KBM-7 (cell line): ENCODE results near the gene STAU1.
"Not testable (repeated sequence)": the region's sequence is repeated elsewhere in the genome, so short reads cannot be mapped to it uniquely, and the experiment has no call there.

Source experiments
- DNase-seq: peaks from one replicate; pipeline ENCODE4 v3.0.0-alpha.2; 2015
- in situ Hi-C: fragments of 300-500 bp; cut with MboI; formaldehyde crosslinking; loops from 2 replicates; pipeline ENCODE4 v1.14.3; 2020; ENCODE audit warnings: low sequenced_read_pairs, low pct_unique_long_range_greater_than_20kb, mixed read lengths

Gene STAU1

DNA sequence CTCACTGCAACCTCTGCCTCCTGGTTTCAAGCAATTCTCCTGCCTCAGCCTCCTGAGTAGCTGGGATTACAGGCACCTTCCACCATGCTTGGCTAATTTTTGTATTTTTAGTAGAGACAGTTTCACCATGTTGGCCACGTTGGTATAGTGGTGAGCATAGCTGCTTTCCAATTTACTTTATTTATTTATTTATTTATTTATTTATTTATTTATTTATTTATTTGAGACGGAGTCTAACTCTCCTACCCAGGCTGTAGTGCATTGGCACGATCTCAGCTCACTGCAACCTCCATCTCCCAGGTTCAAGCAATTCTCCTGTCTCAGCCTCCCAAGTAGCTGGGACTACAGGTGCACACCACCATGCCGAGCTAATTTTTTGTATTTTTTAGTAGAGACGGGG is 87.8 kb downstream of the STAU1 start:
- DNase-seq, result not testable (repeated sequence)
- in situ Hi-C loops, result loop anchor here (10.0 kb wide), 1 partner anchor 65 kb away; no protein-coding TSS in a partner anchor

DNA sequence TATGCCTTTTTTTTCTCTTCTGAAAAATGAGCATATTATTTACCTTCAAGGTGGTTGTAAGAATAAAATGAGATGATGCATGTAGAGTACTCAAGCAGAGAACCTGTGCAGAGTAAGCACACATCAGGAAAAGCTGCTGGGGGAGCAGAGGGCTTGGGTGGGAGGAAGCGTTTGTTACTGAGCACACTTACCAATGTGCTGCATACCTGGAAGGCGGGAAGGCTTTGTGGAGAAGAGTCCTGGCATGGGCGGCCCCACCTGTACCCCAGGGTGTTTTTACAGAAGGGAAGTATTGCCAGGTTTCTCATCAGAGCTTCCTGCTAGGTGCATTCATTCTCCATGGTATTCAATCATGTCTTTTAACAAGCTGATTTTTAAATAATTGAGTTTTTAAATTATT is 89.1 kb downstream of the STAU1 start:
- in situ Hi-C loops, result no loop called here

DNA sequence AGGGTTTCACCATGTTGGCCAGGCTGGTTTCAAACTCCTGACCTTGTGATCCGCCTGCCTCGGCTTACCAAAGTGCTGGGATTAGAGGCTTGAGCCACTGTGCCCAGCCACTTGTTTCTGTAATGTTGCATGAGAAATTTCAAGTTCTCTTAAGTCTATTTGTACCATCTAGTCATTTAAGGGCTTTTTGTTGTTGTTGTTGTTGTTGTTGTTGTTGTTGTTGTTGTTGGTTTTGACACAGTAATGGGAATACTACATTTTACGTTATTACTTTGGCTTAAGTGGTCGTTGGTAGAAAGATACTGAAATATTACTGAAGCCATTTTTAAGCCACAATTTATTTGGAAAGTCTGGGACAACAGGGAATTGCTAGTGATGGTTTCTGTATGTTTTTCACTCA is 90.0 kb downstream of the STAU1 start:
- in situ Hi-C loops, result no loop called here
- DNase-seq, result no peak

More for the DNA sequence above, 89.1 kb downstream of the STAU1 start:
- DNase-seq, result no peak

DNA sequence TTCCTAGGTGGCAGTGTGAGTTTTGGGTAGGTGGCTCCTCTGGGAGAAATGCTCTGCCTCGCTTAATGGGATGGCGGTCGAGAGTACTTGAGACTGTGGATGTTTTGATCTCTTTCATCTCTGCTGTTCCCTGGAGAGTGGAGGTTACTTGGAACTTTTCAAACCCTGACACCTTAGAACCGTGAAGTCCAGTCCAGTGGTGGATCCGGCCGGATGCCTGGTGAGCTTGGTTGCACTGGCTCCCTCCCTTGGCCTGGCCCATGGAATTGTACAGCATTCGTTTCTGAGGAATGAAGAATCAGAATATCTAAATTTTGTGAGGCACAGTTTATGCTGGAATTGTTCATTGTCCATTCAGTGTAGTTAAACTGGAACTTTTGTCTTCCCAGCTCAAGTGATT is 91.0 kb downstream of the STAU1 start:
- in situ Hi-C loops, result no loop called here
- DNase-seq, result no peak

DNA sequence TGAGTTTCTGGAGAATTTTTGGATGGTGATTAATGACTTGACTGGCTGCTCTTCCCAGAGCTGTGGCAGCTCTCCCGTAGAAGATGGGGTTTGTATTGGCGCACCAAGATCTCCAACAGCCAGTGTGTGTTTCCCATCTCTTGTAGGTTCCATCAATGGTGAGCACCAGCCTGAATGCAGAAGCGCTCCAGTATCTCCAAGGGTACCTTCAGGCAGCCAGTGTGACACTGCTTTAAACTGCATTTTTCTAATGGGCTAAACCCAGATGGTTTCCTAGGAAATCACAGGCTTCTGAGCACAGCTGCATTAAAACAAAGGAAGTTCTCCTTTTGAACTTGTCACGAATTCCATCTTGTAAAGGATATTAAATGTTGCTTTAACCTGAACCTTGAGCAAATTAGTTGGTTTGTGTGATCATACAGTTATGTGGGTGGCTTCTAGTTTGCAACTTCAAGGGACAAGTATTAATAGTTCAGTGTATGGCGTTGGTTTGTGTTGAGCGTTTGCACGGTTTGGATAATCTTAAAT is 91.9 kb downstream of the STAU1 start:
- DNase-seq, result no peak

DNA sequence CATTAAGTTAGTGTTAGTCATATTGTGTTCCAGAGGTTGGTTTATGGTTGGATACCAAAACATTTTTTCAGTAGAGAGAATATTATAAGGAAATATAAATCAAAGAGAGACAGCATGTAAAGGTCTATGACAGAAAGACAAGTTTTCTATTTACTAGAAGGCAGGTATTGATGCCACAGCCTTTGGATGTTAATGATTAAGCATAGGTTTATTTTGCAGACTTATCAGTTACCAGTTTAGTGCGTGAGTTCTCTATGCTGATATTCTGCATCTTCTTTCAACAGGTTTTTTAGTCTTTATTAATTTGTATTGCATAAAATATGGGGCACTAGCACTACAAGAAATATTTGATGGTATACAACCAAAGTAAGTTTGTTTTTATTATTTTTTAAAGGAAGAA is 96.4 kb downstream of the STAU1 start:
- no peak for DNase-seq
- in situ Hi-C loops, result no loop called here

More for the DNA sequence above, 91.9 kb downstream of the STAU1 start:
- in situ Hi-C loops, result no loop called here

DNA sequence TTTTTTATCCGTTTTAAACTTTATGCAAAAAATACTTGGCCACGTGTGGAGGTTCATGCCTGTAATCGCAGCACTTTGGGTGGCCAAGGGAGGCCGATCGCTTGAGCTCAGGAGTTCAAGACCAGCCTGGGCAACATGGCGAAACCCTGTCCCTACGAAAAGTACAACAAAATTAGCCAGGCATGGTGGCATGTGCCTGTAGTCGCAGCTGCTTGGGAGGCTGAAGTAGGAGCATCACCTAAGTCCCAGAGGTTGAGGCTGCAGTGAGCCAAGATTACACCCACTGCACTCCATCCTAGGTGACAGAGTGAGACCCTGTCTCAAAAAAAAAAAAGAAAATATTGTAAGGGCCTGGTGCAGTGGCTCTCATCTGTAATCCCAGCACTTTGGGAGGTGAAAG is 97.0 kb downstream of the STAU1 start:
- in situ Hi-C loops, result no loop called here

DNA sequence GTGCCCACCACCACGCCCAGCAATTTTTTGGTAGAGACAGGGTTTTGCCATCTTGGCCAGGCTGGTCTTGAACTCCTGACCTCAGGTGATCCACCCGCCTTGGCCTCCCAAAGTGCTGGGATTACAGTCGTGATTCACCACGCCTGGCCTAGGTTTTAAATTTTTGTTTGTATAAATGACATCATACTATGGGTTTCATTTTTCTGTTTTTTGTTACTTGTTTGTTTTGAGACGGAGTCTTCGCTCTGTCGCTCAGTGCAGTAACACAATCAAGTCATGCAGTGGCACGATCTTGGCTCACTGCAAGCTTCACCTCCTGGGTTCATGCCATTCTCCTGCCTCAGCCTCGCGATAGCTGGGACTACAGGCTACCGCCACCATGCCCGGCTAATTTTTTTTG is 105.8 kb downstream of the STAU1 start:
- in situ Hi-C loops, DNase-seq: not testable (repeated sequence)

More for the DNA sequence above, 97.0 kb downstream of the STAU1 start:
- no peak for DNase-seq

DNA sequence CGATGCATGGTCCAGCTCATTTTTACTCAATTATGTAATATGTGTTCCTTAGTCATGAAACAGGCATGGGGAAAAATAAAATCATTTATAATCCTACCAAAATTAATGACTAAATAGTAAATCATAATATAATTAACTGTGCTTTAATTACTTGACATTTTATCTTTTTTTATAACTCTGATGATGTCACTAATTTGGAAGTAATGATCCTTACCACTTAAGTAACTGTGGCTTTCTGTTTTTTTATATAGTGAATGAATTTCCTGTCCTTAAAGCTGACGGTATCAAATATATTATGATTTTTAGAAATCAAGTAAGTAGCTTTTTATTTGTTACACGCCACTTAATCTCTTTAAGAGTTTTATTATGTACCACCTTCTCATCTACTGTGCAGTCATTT is 109.8 kb downstream of the STAU1 start:
- in situ Hi-C loops, result no loop called here
- no peak for DNase-seq

DNA sequence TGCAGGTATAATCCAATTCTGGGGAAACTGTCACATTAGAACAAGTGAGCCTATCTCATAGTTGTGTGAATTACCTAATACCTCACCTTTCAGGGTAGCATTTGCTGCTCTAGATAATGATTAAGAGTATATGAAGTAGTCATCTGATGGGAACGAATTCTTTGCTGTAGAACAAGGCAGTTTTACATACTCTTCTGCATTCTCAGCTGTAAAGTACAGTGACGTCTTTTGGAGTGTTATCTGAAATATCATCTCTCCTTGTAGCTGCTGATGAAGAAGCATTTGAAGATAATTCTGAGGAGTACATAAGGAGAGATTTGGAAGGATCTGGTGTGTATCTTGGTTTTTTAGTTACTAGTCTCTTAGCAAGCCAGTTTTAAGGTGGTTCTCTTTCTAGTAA is 113.6 kb downstream of the STAU1 start:
- in situ Hi-C loops, result no loop called here
- DNase-seq, result no peak
